Glutamatergic neuron (in vitro differentiated cells): ENCODE measurements around the gene DERA. TPM values are rescaled to one million over a fixed set of nuclear protein-coding genes. Genes with fewer than 3 reads are reported as not detected.
"Not testable (repeated sequence)": the region's sequence is repeated elsewhere in the genome, so short reads cannot be mapped to it uniquely, and the experiment has no call there.

Source experiments
- DNase-seq: peaks from one replicate; pipeline ENCODE4 v3.0.0; 2022
- H3K27ac Mint-ChIP-seq: one replicate; pipeline ENCODE4 v1.8.0; 2020; ENCODE audit warnings: mild to moderate bottlenecking, mixed read lengths, inconsistent platforms; ENCODE audit not compliant: unreplicated experiment
- H3K27me3 Mint-ChIP-seq: one replicate; pipeline ENCODE4 v1.8.0; 2020; ENCODE audit warnings: mild to moderate bottlenecking, moderate library complexity, mixed read lengths, inconsistent platforms; ENCODE audit not compliant: unreplicated experiment
- H3K36me3 Mint-ChIP-seq: one replicate; pipeline ENCODE4 v1.8.0; 2020; ENCODE audit warnings: mild to moderate bottlenecking, mixed read lengths, inconsistent platforms; ENCODE audit not compliant: unreplicated experiment
- H3K4me1 Mint-ChIP-seq: one replicate; pipeline ENCODE4 v1.8.0; 2020; ENCODE audit warnings: mild to moderate bottlenecking, low read depth, mixed read lengths, inconsistent platforms; ENCODE audit not compliant: unreplicated experiment
- H3K4me3 Mint-ChIP-seq: one replicate; pipeline ENCODE4 v1.8.0; 2020; ENCODE audit warnings: mild to moderate bottlenecking, mixed read lengths, inconsistent platforms; ENCODE audit not compliant: unreplicated experiment
- H3K9me3 Mint-ChIP-seq: one replicate; pipeline ENCODE4 v1.8.0; 2020; ENCODE audit warnings: mild to moderate bottlenecking, moderate library complexity, mixed read lengths, inconsistent platforms; ENCODE audit not compliant: unreplicated experiment
- total RNA-seq: library from RNA; stranded (reverse); fragmentation: NEBNext Ultra II Directional; extraction: Animal tissue kit (Norgen Biotek cat#: 25700); gene quantifications from one replicate; pipeline ENCODE4 v1.2.1, GENCODE V29; 2021; ENCODE audit not compliant: unreplicated experiment
- TF ChIP-seq, protein P1 (sequence below): fragments of 200-600 bp; sonication (generic); IDR thresholded peaks from one replicate; pipeline ENCODE4 v1.5.0; 2021; ENCODE audit not compliant: partially characterized antibody, unreplicated experiment

The DERA gene
- total RNA-seq, 1 donor from 2014 or later: 55.6 TPM

- Mint-ChIP-seq H3K36me3 (peaks cover 7% of the 10 kb centered on the region), H3K27me3 (peaks cover 3% of the 10 kb centered on the region), H3K4me1 (peaks cover 6% of the 10 kb centered on the region), H3K27ac (no peak overlapping the region), H3K9me3 (peaks cover 6% of the 10 kb centered on the region), H3K4me3 (no peak overlapping the region)
- TF ChIP-seq, protein P1, sequence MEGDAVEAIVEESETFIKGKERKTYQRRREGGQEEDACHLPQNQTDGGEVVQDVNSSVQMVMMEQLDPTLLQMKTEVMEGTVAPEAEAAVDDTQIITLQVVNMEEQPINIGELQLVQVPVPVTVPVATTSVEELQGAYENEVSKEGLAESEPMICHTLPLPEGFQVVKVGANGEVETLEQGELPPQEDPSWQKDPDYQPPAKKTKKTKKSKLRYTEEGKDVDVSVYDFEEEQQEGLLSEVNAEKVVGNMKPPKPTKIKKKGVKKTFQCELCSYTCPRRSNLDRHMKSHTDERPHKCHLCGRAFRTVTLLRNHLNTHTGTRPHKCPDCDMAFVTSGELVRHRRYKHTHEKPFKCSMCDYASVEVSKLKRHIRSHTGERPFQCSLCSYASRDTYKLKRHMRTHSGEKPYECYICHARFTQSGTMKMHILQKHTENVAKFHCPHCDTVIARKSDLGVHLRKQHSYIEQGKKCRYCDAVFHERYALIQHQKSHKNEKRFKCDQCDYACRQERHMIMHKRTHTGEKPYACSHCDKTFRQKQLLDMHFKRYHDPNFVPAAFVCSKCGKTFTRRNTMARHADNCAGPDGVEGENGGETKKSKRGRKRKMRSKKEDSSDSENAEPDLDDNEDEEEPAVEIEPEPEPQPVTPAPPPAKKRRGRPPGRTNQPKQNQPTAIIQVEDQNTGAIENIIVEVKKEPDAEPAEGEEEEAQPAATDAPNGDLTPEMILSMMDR: no peak
- no peak for DNase-seq
Measured at GRCh38 chr12:15956413-15957185, 45.5 kb downstream of the DERA start.

DNA sequence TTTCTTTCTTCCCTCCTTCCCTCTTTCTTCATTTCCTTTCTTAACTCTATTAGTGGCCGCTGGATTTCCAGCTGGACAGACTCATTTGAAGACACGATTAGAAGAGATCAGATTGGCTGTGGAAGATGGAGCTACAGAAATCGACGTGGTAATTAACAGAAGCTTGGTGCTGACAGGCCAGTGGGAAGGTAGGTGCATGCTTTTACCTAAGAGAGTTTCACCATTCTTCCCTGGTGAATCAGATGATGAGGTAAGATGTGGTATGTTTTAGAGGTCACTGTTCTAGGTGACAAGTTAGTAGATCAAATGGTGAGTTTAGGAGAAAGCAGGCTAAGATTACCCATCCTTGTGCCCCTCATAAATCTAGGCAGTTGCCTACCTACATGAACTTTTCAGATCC, 51.6 kb downstream of the DERA start:
- TF ChIP-seq, protein P1: no peak
- no peaks in the 10 kb centered on the region for H3K4me1 Mint-ChIP-seq
- no peak for DNase-seq
- H3K9me3 Mint-ChIP-seq: peaks cover 3% of the 10 kb centered on the region
- H3K36me3 Mint-ChIP-seq: peaks cover 7% of the 10 kb centered on the region
- no peak overlapping the region for H3K4me3 Mint-ChIP-seq
- peaks cover 3% of the 10 kb centered on the region for H3K27me3 Mint-ChIP-seq
- H3K27ac Mint-ChIP-seq: peak overlapping the region; percentile 4

GRCh38 chr12:15963271-15963670, 52.1 kb downstream of the DERA start:
- TF ChIP-seq, protein P1: no peak
- DNase-seq: no peak
- H3K4me1 Mint-ChIP-seq: no peaks in the 10 kb centered on the region
- H3K36me3 Mint-ChIP-seq: peaks cover 7% of the 10 kb centered on the region
- H3K27me3 Mint-ChIP-seq: peaks cover 3% of the 10 kb centered on the region
- H3K27ac Mint-ChIP-seq: no peak overlapping the region
- H3K4me3 Mint-ChIP-seq: no peak overlapping the region
- peaks cover 3% of the 10 kb centered on the region for H3K9me3 Mint-ChIP-seq

DNA sequence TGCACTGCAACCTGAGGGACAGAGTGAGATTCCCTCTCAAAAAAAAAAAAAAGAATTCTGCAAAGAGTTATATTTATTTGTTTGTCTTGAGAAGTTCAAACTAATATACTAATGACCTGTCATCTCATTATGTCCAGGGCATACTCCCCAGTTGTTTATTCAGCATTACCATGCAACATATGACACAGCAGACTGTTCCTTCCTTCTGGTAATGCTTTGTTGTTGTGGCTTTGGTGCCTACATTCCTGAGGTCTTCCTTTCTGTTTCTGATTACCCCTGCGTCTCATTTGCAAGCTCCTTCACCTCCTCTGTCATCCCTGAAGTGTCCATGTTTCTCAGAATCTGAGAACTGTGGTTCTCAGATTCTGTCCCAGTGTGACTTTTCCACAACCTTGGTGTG, 55.3 kb downstream of the DERA start:
- Mint-ChIP-seq H3K9me3 (no peaks in the 10 kb centered on the region), H3K4me1 (no peaks in the 10 kb centered on the region), H3K36me3 (no peaks in the 10 kb centered on the region), H3K27ac (no peak overlapping the region), H3K27me3 (no peaks in the 10 kb centered on the region), H3K4me3 (no peak overlapping the region)
- TF ChIP-seq, protein P1: no peak
- DNase-seq: no peak

DNA sequence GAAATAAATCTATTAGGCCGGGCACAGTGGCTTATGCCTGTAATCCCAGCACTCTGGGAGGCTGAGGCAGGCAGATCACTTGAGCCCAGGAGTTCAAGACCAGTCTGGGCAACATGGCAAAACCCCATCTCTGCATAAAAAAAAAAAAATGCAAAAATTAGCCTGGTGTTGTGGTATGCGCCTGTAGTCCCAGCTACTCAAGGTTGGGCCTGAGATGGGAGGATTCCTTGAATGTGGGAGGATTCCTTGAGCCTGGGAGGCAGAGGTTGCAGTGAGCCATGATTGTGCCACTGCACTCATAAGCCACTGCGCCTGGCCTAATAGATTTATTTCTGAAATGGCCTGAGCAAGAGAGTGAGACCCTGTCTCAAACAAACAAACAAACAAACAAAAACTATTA, 55.9 kb downstream of the DERA start:
- not testable (repeated sequence) for H3K27ac Mint-ChIP-seq, H3K27me3 Mint-ChIP-seq, H3K36me3 Mint-ChIP-seq, H3K4me1 Mint-ChIP-seq, H3K9me3 Mint-ChIP-seq, DNase-seq, H3K4me3 Mint-ChIP-seq
